Measurements from ENCODE around the gene AHCTF1. TPM values are rescaled to one million over a fixed set of nuclear protein-coding genes. Genes with fewer than 3 reads are reported as not detected.

The AHCTF1 gene
- total RNA-seq: 10 to 100 TPM; 32.3 to 32.5 TPM

GRCh38 chr1:246931549-246932365, at the start of gene AHCTF1:
Gene AHCTF1, minus strand, starts transcription at chr1:246931948. Its CDS starts 13,578 bp downstream, at chr1:246918370.

Other genes with a start within 250 kb of the AHCTF1 start
- 1 to 10 TPM; 8.8 to 9.5 TPM for gene SCCPDH, start 207.5 kb downstream of the AHCTF1 start, total RNA-seq
- under 1 TPM; 0.25 to 0.48 TPM for gene ZNF695, start 76.1 kb upstream of the AHCTF1 start, total RNA-seq
- 1 to 10 TPM; 1.7 to 2.0 TPM for gene ZNF670, start 146.9 kb upstream of the AHCTF1 start, total RNA-seq
- 10 to 100 TPM; 10.4 to 10.5 TPM for gene ZNF669, start 172.4 kb upstream of the AHCTF1 start, total RNA-seq
- 10 to 100 TPM; 23.8 to 28.1 TPM for gene ZNF124, start 240.1 kb upstream of the AHCTF1 start, total RNA-seq

Measured in activated naive CD4-positive, alpha-beta T cell treated with anti-CD3 and anti-CD28 coated beads, Interleukin-2, amount 10 ng/mL, durations not matched to agents 5 hours and 36 hours (primary cell).